Spinal cord (tissue), 10 donors: Measurements from ENCODE around the gene COPE. TPM values are rescaled to one million over a fixed set of nuclear protein-coding genes. Genes with fewer than 3 reads are reported as not detected.

Experiments used
- DNase-seq, 6 donors: peaks; one replicate each; pipeline versions ENCODE4 v3.0.0 to v3.0.0-alpha.2; 2013 to 2015; ENCODE audit warnings: low spot score in 6 of 6, low read depth in 4 of 6
- H3K27ac ChIP-seq: one replicate; pipeline ENCODE4 v1.5.1; 2013; ENCODE audit warnings: low read depth, low read length, control low read depth
- H3K27me3 ChIP-seq: one replicate; pipeline ENCODE4 v1.6.1; 2013; ENCODE audit warnings: low read length; ENCODE audit not compliant: control insufficient read depth, insufficient read depth
- H3K36me3 ChIP-seq: one replicate; pipeline ENCODE4 v1.6.1; 2013; ENCODE audit warnings: low read length; ENCODE audit not compliant: control insufficient read depth, insufficient read depth
- H3K4me1 ChIP-seq: one replicate; pipeline ENCODE4 v1.6.1; 2013; ENCODE audit warnings: low read length; ENCODE audit not compliant: control insufficient read depth, insufficient read depth
- H3K4me3 ChIP-seq: one replicate; pipeline ENCODE4 v1.5.1; 2013; ENCODE audit warnings: low read depth, low read length, control low read depth
- H3K9me3 ChIP-seq: one replicate; pipeline ENCODE4 v1.6.1; 2013; ENCODE audit warnings: low read length; ENCODE audit not compliant: control insufficient read depth, insufficient read depth
- whole genome bisulfite sequencing: methylation state at CpG from one replicate; pipeline ENCODE4 v1.1.5; 2013; ENCODE audit warnings: missing lambda C conversion rate; ENCODE audit not compliant: insufficient coverage; 5-methylcytosine and 5-hydroxymethylcytosine counted together
- polyA plus RNA-seq, 2 donors: library from polyadenylated mRNA; unstranded; fragments of 120-200 nt; gene quantifications; one replicate each; pipeline ENCODE4 v1.2.1, GENCODE V29; 2013; ENCODE audit not compliant: insufficient read length in 2 of 2
- total RNA-seq, 2 donors: library from RNA; depleted of rRNA in 1 of 2; stranded (reverse); fragments of 120-200 nt in 1 of 2; fragments of >200 nt in 1 of 2; gene quantifications; one replicate each; pipeline versions ENCODE4 v1.2.3 to v1.2.4, GENCODE V29; 2013 to 2014
- donor health status: healthy.

The COPE gene
- total and polyA plus RNA-seq, 4 donors: 77.2 to 188 (median 177) TPM

GRCh38 chr19:18897094-18898029, 21.8 kb downstream of the COPE start:
- Histone ChIP-seq H3K4me3 (peak overlapping the region; percentile 46), H3K27me3 (no peaks in the 10 kb centered on the region), H3K27ac (peak overlapping the region; percentile 73), H3K36me3 (peaks cover 56% of the 10 kb centered on the region), H3K9me3 (no peaks in the 10 kb centered on the region), H3K4me1 (peaks cover 50% of the 10 kb centered on the region)
- 92% methylated on average over 24 of the region's 25 CpGs for WGBS
- no peak for DNase-seq

GRCh38 chr19:18896421-18896841, 22.8 kb downstream of the COPE start:
- Histone ChIP-seq H3K9me3 (no peaks in the 10 kb centered on the region), H3K36me3 (peaks cover 62% of the 10 kb centered on the region), H3K27ac (peak overlapping the region; percentile 73), H3K4me3 (peak overlapping the region; percentile 46), H3K4me1 (peaks cover 50% of the 10 kb centered on the region), H3K27me3 (no peaks in the 10 kb centered on the region)
- 1% methylated on average over 30 of the region's 33 CpGs for WGBS
- DNase-seq: peak in 2 of 6 donors; percentile 63 to 70

- Histone ChIP-seq H3K9me3 (no peaks in the 10 kb centered on the region), H3K4me1 (peaks cover 50% of the 10 kb centered on the region), H3K4me3 (peak within 1 kb of the TSS; percentile 71), H3K36me3 (peaks cover 62% of the 10 kb centered on the region), H3K27ac (peak within 1 kb of the TSS; percentile 96), H3K27me3 (no peaks in the 10 kb centered on the region)
- under 1% methylated on average over 89 of the region's 89 CpGs for WGBS
- DNase-seq: peak in 4 of 6 donors; percentile 67 to 91 (median 80)
Measured at GRCh38 chr19:18895824-18896341, 23.3 kb downstream of the COPE start, which contains the start of gene CERS1. CERS1 (minus strand) TSS chr19:18896158; CDS start chr19:18896072, 86 bp downstream.

- WGBS: under 1% methylated on average over 72 of the region's 72 CpGs
- Histone ChIP-seq H3K27ac (peak overlapping the region; percentile 96), H3K36me3 (peaks cover 60% of the 10 kb centered on the region), H3K27me3 (no peaks in the 10 kb centered on the region), H3K9me3 (no peaks in the 10 kb centered on the region), H3K4me1 (peaks cover 50% of the 10 kb centered on the region), H3K4me3 (peak overlapping the region; percentile 71)
- DNase-seq: peak in 3 of 6 donors; percentile 46 to 85 (median 82)
Measured at GRCh38 chr19:18895038-18895823, 24.0 kb downstream of the COPE start.

- peak overlapping the region; percentile 96 for H3K27ac ChIP-seq
- no peaks in the 10 kb centered on the region for H3K9me3 ChIP-seq
- peak; percentile 68 to 97 (median 90) for DNase-seq
- under 1% methylated on average over 21 of the region's 28 CpGs for WGBS
- peaks cover 50% of the 10 kb centered on the region for H3K4me1 ChIP-seq
- H3K36me3 ChIP-seq: peaks cover 60% of the 10 kb centered on the region
- no peaks in the 10 kb centered on the region for H3K27me3 ChIP-seq
- H3K4me3 ChIP-seq: peak overlapping the region; percentile 71
Measured at GRCh38 chr19:18894254-18895037, 24.7 kb downstream of the COPE start.

GRCh38 chr19:18893587-18894253, 25.5 kb downstream of the COPE start:
- Histone ChIP-seq H3K27me3 (no peaks in the 10 kb centered on the region), H3K9me3 (no peaks in the 10 kb centered on the region), H3K4me3 (peak overlapping the region; percentile 26), H3K4me1 (peaks cover 44% of the 10 kb centered on the region), H3K36me3 (peaks cover 59% of the 10 kb centered on the region), H3K27ac (peak overlapping the region; percentile 40)
- DNase-seq: no peak
- 32% methylated on average over 15 of the region's 18 CpGs for WGBS

- H3K27ac ChIP-seq: no peak overlapping the region
- H3K9me3 ChIP-seq: no peaks in the 10 kb centered on the region
- WGBS: 88% methylated on average over 9 of the region's 10 CpGs
- no peaks in the 10 kb centered on the region for H3K27me3 ChIP-seq
- H3K4me3 ChIP-seq: no peak overlapping the region
- peaks cover 20% of the 10 kb centered on the region for H3K4me1 ChIP-seq
- peaks cover 78% of the 10 kb centered on the region for H3K36me3 ChIP-seq
- DNase-seq: no peak
Measured at GRCh38 chr19:18889949-18890745, 29.0 kb downstream of the COPE start.

- no peak for DNase-seq
- H3K9me3 ChIP-seq: no peaks in the 10 kb centered on the region
- no peak overlapping the region for H3K27ac ChIP-seq
- no peak overlapping the region for H3K4me3 ChIP-seq
- no peaks in the 10 kb centered on the region for H3K27me3 ChIP-seq
- 100% methylated on average over 1 of the region's 4 CpGs for WGBS
- H3K36me3 ChIP-seq: peaks cover 89% of the 10 kb centered on the region
- H3K4me1 ChIP-seq: no peaks in the 10 kb centered on the region
Measured at GRCh38 chr19:18886972-18887371, 32.2 kb downstream of the COPE start.
